Iris pigment epithelial cell (primary cell): ENCODE results near the gene ADAP1.
A peak's percentile ranks its signal among the peaks of the same experiment; 100 is the strongest.
"Not testable (repeated sequence)": the region's sequence is repeated elsewhere in the genome, so short reads cannot be mapped to it uniquely, and the experiment has no call there.

Experiments used
- DNase-seq: peaks from one replicate; pipeline ENCODE4 v3.0.0-alpha.2; 2011; ENCODE audit warnings: low read depth

ADAP1 gene

DNA sequence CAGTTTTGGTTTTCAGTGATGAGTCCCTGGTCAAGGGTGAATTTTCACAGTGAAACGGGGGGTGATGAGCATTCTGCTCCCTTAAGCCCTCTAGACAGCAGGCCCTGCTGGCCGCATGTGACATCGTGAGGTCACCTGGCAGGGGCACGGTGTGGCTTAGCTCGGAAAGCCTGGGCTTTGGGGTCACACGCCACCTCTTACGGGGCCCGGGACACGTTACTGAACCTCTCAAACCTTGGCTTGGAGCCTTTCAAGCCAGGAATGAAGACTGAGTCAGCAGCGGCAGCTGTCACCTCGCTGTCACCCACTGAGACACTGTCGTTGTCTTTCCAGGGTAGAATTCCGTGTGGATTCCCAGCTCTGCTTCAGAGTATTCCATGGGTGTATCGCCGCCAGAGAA lies 74.0 kb downstream of the ADAP1 start:
- DNase-seq, result no peak

DNA sequence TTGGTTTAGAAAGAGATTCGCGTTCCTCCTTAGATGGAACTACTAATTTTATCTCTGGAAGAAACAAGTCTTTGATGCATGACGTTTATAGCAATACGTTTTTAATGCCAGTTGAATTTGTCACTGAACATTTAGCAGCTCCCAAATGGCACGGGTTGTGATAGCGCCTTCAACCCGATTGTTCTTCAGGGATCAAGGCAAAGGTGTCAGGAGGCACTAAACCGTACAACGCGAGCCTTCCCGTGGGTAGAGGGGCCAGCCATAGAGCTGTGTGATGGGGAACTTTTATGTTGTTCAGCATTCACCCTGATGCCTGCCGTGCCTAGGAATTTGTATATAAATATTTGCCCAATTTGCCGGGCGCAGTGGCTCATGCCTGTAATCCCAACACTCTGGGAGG lies 74.8 kb downstream of the ADAP1 start:
- DNase-seq, result no peak

DNA sequence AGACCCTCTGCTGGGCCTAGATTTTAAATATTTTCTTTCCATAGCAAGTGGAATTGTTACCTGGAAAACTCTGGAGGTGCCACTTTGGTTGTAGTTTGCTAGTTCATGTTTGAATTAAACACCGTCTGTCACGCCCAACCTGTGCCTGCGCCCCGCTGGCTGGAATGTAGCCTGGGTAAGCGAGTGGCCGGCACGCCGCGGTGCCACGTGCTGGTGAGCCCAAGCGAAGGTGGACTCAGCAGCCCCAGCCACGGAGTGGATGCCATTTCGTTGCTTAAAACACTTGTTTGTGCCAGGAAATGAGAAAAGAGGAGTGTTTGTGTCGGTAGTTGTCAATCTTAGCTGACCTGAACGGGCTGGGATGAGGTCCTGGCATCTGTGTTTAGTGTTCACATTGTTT lies 75.4 kb downstream of the ADAP1 start:
- DNase-seq, result no peak

DNA sequence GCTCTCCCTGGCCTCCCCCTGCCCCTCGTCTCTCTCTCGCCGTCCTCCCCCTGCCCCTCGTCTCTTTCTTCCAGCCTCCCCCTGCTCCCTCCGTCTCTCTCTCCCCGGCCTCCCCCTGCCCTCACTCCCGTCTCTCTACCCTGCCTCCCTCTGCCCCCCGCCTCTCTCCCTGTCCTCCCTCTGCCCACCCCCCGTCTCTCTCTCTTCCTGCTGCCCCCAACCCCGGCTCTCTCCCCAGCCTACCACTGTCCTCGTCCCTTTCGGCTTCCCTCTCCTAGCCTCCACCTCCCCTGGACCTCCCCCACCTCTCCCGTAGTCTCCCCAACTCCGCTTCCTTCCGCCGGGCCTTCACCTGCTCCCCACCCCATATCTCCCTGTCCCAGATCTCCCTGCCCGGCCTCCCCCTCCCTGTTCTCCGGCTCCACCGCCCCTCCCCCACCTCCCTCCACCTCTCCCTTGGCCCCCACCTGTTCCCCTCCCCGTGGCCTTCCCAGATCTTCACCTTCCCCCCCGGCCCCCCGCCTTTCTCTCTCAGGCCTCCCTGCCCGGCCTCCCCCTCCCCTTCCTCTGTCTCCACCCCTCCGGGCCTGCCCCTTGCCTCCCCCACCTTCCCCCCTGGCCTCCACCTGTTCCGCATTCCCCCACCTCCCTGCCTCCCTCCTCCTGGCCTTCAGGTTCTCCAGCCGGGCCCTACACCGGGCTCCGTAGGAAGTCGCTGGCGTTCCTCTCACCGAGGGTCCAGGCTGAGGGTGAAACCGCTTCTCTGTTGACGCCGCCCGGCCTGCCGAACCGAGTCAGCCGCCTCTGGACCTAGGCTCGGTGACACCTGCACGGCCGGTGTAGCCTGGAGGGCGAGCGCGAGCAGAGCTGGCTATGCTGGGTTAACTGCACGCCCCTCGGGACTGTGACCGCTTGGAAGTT lies 76.9 kb downstream of the ADAP1 start:
- DNase-seq, result no peak

DNA sequence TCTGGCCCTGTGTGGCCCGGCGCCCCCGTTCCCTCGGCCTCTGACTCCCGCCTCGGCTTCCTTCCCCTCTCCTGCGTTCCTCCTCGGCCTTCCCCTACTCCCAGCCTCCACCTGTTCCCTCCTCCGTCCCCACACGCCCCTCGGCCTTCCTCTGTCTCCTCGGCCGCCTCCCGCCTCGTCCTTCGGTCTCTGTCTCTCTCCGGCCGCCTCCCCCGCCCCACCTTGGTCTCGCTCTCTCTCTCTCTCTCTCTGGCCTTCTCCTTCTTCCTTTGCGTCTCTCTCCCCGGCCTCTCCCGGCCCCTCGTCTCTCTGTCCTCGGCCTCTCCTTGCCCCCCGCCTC lies 77.5 kb downstream of the ADAP1 start:
- peak; percentile 23 for DNase-seq

DNA sequence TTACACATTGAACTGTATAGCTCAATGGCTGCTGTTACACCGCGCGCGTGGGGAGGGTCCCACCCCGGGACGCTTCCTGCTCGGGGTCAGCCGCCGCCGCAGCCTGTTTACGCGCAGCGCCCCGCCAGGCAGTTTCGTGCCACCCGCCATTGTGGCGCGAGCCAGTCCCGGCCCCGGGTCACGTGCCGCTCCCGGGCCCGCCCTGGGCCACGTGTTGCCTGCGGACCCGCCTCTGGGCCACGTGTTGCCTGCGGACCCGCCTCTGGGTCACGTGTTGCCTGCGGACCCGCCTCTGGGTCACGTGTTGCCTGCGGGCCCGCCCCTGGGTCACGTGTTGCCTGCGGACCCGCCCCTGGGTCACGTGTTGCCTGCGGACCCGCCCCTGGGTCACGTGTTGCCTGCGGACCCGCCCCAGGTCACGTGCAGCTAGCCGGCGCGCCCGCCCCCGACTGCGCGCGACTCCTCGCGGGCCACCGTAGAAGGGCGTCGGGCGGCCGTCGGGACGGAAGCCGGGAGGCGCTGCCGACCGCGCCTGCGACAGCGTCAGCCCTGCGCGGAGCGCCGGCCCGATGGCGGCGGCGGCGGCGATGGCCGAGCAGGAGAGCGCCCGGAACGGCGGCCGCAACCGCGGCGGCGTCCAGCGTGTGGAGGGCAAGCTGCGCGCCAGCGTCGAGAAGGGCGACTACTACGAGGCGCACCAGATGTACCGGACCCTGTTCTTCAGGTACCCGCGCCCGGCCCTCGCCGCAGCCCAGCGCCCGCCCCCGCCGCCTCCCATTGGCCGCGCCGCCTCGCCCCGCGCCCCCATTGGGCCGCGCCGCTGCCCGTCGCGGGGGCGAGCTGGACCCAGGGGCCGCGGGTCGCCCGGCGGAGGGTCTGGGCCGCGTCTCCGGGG lies 78.2 kb downstream of the ADAP1 start, which contains the start of gene GET4:
TSS of gene GET4 (plus strand) at position 478 of the 895 bp plus-strand sequence. CDS start at position 570, 92 bp downstream.
- DNase-seq, result peak; percentile 97

DNA sequence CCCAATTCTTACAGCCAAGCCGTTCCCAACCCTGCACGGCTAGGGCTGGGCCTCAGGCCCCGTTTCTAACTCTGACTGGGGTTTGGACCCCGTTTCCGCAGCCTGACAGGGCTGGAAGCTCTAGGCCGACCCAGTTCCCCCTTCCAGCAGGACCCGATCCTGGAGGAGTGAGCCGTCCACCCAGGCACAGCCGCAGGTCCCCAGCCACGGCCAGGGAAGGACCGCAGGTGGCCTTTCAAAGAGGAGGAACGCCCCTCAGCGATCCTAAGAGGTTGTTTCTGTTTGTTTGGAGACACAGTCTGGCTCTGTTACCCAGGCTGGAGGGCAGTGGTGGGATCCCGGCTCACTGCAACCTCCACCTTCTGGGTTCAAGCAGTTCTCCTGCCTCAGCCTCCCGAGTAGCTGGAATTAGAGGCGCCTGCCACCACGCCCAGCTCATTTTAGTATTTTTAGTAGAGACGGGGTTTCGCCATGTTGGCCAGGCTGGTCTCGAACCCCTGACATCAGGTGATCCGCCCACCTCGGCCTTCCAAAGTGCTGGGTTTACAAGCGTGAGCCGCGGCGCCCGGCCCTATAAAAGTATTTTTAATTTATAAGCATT lies 78.9 kb downstream of the ADAP1 start:
- no peak for DNase-seq

DNA sequence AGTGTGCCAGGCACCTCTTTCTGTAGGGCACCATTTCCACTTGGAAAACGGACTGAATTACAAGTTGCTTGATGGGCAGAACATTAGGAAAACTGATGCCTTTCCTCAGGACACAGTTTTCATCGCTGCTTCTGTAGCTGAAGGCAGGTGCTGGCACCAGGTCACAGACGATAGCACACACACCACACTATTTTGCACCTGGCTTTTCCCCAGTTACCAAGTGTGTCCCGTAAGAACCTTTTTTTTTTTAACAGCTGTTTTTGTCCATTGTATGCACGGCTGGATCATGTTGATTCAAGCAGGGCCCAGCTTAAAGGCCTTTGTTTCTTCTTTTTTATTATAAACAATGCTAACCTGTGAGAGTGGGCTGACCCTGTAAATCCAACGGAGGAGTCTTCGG lies 79.4 kb downstream of the ADAP1 start:
- no peak for DNase-seq

DNA sequence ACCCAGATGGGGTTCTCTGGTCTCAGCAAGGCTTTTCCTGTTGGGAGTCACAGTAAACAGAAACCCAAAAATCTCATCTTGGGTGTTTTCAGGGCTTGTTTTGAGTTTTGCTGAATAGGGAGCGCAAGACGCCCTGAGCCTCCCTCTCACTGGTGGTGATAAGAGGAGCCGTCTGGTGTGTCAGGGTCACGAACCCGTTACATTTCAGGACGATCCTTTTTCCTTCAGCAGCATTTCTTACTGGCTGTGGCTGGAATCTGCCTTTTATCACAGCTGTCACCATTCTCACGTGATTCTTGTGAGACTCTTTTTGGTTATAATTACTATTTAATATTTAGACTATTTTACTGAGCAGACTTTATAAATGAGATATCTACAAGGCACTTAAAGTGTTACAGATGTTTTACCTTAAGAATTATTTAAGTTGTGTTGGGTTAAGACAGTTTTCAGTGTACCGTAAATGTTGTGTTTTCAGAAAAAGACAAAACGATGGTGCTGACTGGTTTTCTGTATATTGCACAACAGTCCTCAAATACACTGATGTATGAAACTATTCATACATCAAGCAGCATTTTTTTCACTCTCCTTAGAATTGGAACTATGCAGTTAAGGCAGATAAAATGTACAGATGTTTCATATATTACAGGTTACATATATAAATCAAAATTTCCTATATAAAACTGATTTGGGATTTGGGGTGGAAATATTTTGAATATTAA lies 80.3 kb downstream of the ADAP1 start:
- DNase-seq, result no peak

DNA sequence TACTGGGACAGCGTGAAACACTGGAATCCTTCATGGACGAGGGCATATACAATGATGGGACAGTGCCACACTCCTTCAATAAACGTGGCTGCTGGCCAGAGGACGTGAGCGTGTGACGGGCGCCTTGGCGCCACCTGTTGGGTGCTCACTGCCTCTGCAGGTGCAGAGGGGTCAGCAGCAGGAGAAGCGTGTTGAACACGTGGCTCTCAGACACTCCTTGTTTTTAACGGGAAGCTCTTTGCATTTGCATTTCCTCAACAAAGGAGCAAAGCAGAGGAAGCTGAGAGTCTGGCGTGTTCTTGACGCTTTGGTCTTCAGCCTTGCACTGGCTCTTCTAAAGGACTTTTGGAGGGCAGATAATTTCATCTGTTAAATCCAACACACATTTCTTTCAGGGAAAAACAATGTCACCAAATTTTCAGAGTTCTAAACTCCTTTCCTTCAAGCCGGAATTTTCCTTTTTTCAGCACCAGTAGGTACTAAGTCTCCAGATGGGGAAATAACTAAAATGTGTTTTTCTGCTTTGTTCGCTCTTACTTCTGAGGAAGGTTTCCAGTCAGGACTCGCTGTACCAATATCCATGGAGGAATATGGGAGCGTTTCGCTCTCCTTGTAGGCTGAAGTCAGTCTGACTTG lies 81.0 kb downstream of the ADAP1 start:
- DNase-seq, result peak; percentile 78

DNA sequence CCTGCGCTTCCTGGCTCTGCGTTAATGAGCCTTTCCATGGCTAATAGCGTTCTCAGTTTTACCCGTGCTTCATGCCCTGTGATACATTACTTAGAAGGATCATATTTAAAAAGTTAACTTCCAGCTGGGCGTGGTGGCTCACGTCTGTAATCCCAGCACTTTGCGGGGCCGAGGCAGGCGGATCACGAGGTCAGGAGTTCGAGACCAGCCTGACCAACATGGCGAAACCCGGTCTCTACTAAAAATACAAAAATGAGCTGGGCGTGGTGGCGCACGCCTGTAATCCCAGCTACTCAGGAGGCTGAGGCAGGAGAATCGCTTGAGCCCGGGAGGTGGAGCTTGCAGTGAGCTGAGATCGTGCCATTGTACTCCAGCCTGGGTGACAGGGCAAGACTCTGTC lies 81.8 kb downstream of the ADAP1 start:
- not testable (repeated sequence) for DNase-seq

DNA sequence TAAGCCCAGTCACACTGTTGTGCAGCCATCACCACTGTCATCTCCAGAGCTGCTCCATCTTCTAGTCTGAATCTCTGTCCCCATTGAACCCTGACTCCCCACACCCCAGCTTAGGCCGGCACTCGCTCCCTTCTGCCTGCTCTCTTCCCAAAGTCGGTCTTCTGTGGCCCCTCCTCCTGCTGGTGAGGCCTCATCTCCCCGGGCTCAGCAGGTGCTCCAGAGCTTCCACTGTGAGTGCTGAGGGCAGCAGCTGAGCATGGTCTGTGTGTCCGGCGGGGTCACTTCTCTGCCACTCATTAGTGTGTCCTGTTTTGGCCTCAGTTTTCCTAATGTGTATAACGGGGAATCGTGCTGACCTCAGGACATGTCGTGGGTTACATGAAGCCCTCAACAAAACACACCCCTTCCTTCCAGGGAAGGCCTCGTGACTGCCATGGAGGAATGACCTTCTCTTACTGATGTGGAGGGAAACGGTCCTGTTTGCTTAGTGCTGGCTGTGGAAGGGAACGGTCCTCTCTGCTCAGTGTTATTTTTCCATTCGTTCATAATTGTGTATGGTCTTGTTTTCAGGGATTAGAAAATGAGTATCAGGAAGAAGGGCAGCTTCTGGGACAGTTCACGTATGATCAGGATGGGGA lies 82.5 kb downstream of the ADAP1 start:
- DNase-seq, result no peak

DNA sequence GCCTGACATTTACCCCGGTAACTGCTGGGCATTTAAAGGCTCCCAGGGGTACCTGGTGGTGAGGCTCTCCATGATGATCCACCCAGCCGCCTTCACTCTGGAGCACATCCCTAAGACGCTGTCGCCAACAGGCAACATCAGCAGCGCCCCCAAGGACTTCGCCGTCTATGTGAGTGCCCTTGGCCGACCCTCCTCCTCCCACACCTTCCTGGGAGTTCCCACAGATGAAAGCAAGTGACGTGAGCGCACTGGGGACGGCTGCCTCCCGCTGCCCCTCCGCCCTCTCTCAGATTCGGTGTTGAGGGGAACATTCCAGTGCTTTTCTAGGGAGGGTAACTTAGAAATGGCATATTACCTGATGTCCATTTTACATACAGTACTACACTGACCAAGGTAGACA lies 85.1 kb downstream of the ADAP1 start:
- no peak for DNase-seq

DNA sequence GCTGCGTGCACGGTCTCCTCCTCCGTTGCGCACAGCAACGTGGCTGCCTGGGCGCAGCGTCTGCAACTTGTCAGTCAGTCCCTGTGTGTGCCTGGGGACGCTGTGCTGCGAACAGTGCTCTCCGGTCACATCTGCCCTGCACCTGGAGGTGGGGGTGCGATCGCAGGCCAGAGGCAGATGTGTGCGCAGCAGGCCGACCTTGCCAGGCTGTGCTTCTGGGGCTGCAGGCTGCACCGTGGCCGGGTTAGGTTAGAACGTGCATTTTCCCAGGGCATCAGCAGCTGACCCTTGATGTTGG lies 86.3 kb downstream of the ADAP1 start:
- DNase-seq, result no peak

DNA sequence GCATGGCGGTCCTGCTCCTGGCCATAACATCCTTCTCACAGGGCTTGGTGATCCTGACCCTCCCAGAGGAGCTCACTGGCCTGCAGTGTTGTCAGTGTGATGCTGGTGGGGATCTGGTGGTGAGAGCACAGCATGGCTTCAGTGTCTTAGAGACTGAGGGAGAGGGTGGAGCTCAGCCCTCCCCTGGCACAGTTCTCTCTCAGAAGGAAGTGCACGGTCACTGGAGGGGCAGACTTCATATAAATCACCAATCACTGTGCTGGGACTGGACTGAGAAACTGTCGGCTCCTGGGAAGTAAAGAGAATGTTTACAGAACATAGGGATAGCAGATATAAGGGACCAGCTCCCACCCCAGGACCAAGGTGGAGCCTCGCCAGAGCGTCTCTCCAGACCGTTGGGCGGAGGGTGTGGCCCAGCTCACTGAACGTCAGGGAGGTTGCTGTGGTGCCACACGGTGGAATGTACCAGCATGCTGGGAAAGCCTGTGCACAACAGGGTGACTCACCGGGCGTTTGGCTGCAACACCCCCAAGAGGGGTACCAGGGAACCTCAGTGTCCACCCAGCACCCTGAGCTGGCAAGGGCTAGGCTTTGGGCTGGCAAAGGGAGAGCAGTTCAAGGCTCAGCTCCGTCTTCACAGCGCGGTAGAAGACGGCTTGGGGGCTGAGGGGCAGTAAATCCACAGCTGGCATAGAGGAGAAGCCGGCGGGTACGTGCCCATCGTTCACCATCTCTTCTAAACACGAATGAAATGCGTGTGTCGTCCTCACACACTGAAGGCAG lies 86.9 kb downstream of the ADAP1 start:
- DNase-seq, result peak; percentile 56

DNA sequence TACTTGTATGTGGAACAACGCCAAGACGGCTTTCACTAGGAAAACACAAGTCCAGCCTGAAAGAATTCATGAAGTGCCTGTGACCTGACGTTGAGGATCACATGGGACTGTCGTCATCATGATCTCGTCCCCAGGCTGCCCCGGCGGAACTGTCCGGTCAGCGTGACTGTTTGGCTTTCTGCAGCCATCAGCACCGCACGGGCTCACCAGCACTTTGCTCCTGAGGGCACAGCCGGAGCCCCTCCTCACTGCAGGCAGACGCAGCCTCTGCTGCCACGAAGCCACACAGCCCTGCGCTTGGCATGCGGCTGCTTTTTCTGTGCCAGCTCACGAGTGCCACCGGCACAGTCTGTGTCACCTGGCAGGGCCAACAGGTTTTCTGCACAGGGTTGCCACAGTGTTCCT lies 87.5 kb downstream of the ADAP1 start:
- peak; percentile 91 for DNase-seq

DNA sequence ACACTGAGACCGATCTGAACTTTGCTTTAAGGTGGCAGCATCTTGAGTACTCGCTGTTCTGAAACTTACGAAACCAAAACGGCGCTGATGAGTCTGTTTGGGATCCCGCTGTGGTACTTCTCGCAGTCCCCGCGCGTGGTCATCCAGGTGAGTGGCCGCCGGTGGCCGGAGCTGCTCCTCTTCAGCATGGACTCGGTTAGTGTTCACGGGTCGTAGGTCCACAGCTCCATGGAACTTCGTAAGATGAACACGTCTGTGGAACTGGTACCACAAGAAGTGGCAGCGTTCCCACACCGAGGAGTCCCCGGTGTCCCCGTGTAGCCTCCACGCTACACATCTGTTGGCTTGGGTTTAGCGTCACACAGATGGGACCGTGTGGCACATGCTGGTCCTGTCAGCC lies 88.6 kb downstream of the ADAP1 start:
- DNase-seq, result no peak

DNA sequence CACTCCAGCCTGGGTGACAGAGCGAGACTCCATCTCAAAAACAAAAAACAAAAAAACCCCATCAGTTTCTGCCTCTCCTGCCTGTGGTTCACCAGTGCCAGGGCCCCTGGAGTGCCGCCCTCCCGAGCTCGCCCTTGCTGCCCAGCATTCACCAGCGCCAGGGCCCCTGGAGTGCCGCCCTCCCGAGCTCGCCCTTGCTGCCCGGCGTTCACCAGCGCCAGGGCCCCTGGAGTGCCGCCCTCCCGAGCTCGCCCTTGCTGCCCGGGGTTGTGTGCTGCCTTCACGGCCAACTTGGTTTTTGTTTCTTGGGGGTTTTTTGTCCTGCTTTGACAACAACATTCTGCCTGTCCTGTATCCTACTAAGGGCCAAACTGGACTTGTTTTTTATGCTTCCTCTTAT lies 91.4 kb downstream of the ADAP1 start:
- DNase-seq, result no peak

DNA sequence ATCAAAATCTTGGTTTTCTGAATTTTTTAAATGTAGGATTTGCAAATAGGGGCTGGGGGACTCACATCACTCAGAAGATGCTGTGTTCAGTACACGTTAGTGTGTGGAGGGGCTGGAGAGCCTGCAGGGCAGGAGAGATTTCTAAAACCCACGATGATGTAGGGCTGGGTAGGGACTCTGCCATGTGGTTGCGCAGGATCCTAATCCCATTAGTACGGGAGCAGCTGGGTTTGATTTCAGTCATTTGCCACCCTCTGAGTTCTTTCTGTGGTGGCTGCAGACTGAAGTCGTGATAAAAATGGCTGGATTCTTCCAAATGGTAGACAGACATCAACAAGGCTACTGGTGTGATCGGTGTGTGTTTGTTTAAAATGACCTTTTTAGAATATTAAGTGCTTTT lies 92.3 kb downstream of the ADAP1 start:
- DNase-seq, result no peak

DNA sequence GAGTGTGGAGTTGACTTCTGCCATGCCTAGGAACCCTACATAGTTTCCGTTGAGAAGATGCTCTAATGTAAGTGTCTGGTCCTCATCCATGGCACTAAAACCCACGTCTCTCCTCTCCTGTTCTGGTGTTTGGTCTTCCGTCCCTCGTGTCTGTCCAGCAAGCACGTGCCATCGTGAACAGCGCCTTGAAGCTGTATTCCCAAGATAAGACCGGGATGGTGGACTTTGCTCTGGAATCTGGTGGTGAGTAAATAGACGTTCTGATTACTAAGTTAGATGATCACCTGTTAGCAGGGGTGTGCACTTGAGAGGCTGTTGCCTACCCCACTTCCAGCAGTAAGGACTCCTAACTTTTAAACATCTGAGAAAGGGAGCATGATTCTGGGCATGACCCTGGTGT lies 93.3 kb downstream of the ADAP1 start:
- DNase-seq, result no peak
